DMS153 treated with DMSO at 0.1 percent for 48 hours (cell line): ENCODE data around the gene NLGN4X.

Experiments used
- DNase-seq: peaks from one replicate; lab custom pipeline; 2025; ENCODE audit not compliant: unreplicated experiment; lab: John Stamatoyannopoulos, UW

NLGN4X gene

DNA sequence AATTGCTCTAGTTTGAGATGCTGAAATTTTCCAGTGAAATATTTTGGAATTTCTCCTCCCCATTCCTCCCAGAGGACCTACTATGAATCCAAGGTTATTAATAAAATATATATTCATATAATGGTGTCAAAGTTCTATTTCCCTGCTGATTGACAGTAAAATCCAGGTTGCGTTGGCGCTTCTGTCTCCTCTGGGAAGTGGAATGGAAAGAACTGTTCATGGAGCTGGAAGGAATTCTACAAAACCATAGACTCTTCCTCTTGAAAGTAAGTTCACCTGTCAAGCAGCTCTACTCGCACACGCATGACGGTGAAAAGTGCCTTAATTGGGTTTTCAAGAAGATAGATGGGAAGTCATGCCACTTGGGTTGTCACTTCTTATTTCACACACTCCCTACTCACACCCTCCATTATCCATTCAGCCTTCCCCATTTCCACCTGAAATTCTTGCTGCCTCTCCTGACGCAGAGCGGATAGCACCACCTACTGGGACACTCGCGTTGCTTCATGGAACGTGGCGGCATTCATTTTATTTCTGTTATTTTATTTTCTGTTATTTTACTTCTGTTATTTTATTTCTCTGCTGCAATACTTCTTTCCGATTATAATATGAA is 351.6 kb downstream of the NLGN4X start:
- DNase-seq = no peak

DNA sequence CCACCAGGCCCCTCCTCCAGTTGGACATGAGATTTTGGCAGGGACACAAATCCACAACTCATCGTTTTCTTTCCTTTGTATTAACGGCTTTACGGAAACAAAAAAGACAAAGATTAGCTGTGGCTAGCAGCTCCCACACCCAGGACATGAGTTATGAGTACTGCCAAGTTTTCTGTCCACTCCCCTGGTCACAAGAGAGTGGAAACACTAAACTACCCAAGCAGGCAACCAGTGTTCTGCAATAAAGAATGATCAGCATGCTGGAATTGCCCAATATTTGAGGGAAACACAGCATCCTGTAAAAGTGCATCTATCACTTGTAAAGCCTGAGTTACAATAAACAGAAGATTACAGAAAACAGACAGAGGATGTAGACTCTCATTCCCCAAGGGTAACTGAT is 358.4 kb downstream of the NLGN4X start:
- no peak for DNase-seq

- no peak for DNase-seq
These were observed 358.9 kb downstream of the NLGN4X start for GRCh38 chrX:5869786-5870185.

GRCh38 chrX:5867778-5868177 is 360.9 kb downstream of the NLGN4X start:
- no peak for DNase-seq

GRCh38 chrX:5857232-5857631 is 371.4 kb downstream of the NLGN4X start:
- no peak for DNase-seq

- DNase-seq = no peak
These were observed 375.7 kb downstream of the NLGN4X start for GRCh38 chrX:5852941-5853340.

GRCh38 chrX:5842601-5843000 is 386.1 kb downstream of the NLGN4X start:
- DNase-seq = no peak
